GM21723 (cell line): ENCODE measurements around the gene TFCP2.

Experiments
- ATAC-seq: cut with Tn5 transposase; IDR thresholded peaks from one replicate; pipeline ENCODE4 v1.9.1; 2021; ENCODE audit warnings: mild to moderate bottlenecking, moderate library complexity; ENCODE audit not compliant: unreplicated experiment

Gene TFCP2

DNA sequence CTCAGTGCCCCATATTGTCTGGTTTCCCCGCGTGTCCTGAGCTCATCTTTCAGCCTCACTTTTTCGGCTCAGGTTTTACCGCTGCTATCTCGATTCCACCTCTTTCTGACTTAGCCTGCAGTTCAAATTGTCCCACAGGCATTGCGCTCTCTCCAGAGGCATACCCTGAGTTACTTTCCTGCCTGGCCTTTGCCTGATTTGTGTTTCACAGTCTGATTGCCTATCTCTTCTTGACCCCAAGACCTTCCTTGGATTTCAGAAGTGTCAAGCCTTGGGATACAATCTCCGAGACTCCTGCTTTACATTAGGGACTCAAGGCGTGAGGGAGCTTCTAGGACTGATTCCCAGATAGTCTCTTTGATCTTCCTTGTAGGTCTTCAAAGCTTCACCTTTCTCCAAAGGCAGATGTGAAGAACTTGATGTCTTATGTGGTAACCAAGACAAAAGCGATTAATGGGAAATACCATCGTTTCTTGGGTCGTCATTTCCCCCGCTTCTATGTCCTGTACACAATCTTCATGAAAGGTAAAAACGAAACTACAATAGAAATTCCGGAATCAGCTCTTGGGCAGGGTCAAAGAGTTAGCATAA lies 124.2 kb downstream of the TFCP2 start:
- ATAC-seq: no peak

DNA sequence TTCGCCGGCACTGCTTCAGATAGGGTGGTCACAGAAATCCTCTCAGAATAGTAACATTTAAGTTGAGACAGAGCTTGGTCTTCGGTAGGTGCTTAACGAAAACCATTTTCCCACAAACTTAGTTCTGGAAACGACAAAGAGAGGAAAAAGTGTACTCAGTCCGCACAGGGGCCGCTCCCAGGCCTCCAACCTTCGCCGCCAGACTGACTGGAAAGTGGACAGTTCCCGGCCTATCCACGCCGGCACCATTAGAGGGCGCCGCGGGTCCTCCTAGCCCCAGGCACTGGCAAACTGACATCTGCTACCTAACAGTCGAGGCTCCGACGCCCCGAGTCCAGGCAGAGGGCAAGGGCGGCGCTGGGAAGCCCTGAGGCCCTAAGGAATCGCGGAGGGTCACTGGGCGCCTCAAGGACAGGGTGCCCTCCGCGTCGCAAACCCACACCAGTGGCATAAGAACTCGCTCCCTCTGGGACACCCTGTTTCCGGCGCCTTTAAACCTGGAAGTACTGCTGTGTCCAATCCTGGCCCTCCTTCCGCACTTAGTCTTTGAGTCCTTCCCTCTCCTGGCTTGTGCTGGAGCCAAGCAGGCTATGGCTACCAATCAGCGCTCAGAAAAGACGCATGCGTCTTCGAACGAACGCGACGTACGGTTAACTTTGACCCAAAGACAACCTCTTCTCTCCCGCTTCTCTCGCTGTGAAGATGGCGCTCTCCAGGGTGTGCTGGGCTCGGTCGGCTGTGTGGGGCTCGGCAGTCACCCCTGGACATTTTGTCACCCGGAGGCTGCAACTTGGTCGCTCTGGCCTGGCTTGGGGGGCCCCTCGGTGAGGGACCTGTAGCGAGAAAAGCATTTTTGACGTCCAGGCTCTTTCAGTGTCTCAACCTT lies 125.0 kb downstream of the TFCP2 start, which contains the start of gene LETMD1:
TSS of gene LETMD1 (plus strand) at position 673 of the 886 bp plus-strand sequence. CDS start at position 703, 30 bp downstream.
- ATAC-seq: peak; percentile 98
